HS-5 (cell line): Measurements from ENCODE around the gene AFG1L.
A peak's percentile ranks its signal among the peaks of the same experiment; 100 is the strongest.
"Not testable (repeated sequence)": the region's sequence is repeated elsewhere in the genome, so short reads cannot be mapped to it uniquely, and the experiment has no call there.

Source experiments
- DNase-seq: peaks from one replicate; pipeline ENCODE4 v3.0.0-alpha.2; 2012; ENCODE audit warnings: low read depth

Gene AFG1L

GRCh38 chr6:108557494-108558371 is 262.9 kb downstream of the AFG1L start:
- DNase-seq = no peak

GRCh38 chr6:108558372-108559096 is 263.7 kb downstream of the AFG1L start:
- peak; percentile 86 for DNase-seq

DNA sequence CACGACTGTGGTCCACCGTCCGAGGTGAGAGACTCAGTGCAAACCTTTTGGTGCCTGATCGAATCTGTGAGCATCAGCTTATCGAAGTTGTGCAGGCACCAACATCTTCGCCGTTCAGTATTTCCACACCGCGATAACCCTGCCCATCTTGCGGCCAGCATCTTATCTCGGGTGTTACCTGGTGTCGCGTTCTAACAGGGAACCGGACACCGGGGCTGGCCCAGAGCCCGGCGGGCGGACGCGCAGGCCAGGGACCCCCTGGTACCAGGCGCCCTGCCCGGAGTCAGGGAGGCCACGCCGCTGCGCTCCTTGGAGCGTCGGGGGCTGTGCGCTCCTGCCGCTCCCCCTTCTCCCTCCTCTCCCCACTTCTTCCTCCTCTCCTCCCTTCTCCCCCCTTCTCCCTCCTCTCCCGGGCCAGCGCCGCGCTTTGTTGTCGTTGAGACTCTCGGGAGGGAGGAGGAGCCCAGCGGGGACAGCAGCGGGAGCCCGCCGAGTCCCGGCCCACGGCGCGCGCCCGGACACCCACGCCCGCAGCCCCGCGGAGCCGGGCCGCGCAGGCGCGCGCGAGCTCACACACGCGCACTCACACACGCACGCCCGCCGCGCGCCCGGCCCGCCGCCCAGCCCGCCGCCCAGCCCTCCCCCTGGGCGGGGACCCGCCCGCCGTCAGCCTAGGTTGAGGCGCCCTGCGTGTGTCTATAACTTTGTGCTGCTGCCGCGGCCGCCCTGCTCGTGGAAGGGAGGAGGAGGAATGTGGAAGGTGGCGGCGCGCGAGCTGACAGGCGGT is 264.4 kb downstream of the AFG1L start:
- no peak for DNase-seq

GRCh38 chr6:108559884-108560462 is 265.1 kb downstream of the AFG1L start:
- no peak for DNase-seq

DNA sequence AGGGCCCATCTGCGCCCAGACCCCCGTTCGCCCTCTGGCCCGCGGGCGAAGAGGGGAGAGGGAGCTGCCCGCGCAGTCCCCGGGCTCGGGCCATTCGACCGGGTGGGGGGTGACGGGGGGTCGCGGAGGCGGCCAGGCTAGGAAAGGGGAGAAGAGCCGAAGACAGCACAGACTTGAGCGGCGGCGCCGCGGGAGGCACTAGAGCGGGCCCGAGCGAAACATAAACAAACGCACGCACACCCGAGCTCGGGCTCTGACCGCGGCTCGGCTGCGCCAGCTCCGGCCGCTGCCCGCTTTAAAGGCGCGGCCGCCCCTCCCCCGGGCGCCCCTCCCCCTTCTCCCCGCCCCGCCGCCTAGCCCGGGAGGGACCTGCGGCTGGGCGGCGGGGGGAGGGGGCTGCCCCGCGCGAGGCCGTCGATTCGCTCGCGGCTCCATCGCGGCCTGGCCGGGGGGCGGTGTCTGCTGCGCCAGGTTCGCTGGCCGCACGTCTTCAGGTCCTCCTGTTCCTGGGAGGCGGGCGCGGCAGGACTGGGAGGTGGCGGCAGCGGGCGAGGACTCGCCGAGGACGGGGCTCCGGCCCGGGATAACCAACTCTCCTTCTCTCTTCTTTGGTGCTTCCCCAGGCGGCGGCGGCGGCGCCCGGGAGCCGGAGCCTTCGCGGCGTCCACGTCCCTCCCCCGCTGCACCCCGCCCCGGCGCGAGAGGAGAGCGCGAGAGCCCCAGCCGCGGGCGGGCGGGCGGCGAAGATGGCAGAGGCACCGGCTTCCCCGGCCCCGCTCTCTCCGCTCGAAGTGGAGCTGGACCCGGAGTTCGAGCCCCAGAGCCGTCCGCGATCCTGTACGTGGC is 265.8 kb downstream of the AFG1L start, which contains the start of gene FOXO3:
Gene FOXO3 (plus strand): TSS at position 455 of the 846 bp plus-strand sequence. CDS start 292 bp downstream, at position 747.
- DNase-seq = no peak

DNA sequence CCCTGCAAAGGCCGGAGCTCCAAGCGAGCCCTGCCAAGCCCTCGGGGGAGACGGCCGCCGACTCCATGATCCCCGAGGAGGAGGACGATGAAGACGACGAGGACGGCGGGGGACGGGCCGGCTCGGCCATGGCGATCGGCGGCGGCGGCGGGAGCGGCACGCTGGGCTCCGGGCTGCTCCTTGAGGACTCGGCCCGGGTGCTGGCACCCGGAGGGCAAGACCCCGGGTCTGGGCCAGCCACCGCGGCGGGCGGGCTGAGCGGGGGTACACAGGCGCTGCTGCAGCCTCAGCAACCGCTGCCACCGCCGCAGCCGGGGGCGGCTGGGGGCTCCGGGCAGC is 266.4 kb downstream of the AFG1L start:
- DNase-seq = not testable (repeated sequence)

GRCh38 chr6:108561742-108562502 is 267.1 kb downstream of the AFG1L start:
- DNase-seq = no peak

- peak; percentile 89 for DNase-seq
These were observed 267.7 kb downstream of the AFG1L start for GRCh38 chr6:108562503-108562993.

DNA sequence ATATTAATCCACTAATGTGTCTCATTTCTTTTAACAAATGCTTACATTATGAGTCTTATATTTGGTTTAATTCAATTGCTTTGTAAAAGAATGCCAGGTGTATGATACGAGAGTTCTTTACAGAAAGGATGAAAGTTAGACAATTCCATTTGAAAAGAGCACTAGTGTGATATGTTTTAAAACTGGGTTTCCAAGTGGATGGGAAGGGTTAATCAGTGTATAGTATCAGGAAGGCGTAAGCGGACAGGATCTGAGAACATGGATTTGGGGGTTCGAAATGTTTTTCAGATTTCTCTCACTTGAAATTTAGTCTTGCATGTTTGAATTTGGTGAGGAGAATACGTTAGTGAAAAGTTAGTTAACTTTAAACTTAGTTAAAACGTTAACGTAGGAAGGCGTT is 268.4 kb downstream of the AFG1L start:
- no peak for DNase-seq

DNA sequence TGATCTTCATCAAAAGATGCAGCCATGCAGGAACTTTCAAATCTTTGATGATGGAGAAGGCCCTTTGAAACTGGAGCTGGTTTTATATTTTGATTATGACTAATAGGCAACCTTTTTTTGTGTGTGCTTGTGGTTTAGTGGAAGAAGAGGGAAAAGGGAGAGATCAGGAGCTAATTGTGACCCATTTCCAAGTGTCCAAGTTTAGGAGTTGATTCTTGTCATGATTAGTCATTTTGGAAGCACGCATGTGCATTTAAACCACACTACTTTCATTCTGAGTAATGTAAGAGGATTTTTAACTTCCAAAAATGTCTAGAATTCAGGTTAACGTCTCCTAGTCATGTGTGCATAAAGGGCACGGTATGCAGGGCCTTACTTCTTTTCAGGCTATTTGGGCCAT is 269.3 kb downstream of the AFG1L start:
- DNase-seq = peak; percentile 98

DNA sequence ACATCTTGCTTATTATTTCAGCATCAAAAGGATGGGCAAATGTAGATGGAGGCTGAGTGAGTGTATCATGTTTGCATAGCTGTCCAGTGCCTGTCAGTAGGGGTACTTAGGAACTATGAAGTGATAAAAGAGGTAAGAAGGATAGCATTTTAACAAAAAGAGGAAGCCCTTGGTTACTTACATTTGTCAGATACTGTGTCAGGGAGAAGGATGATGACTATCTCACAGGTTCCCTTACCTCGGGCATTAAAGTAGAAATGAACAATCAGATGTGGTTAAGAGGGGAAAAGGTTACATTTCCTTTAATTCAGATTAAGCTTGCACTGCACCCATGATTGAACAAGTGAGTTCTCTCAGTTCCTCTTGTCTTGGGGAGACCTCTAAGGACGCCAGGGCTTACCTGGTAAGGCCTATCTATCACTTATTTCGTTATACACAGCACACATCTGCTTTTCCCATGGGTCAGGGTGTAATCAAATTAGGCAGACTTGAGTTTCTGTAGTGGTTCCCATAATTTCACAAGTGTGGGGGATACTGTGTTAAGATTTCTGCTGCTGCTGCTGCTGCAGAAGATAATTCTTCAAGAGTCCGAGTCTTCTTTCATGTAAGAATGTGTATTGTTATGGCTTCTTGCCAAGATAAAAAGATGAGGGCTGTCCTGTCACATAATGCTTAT is 270.4 kb downstream of the AFG1L start:
- DNase-seq = no peak

DNA sequence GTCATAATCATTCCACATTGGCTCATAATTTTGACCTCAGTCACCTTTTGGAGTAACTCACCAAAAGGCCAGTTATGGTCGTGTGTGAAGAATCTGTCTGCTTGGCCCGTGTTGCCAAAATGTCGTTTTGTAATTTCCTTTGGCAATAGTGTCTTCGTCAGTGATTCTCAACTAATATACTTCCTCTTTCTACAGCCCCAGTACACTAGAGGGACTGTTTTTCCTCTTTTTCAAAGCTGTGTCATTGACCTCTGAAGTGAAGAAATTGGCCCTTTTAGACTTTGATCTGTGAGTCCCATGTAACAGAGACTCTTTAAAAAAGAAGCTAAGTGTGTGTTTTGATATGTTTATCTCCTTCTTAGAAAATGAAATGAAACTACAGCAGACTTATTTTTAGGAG is 271.0 kb downstream of the AFG1L start:
- DNase-seq = no peak

DNA sequence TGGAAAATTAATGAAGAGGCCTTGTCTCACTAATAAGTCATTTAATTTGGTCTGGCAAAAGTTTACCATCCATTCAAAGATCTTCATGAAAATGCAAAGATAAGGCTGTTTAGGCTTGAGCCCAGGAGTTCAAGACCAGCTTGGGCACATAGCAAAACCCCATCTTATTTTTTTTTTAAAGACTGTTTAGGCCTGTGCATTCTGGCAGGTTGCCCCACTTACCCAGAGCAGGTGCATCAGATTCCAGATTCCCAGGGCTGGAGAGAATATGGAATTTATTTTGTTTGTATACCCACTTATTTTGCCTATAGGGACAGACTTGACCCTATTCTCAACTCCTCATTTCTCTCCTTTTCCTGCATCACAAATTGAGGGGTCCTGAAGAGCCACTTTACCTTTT is 271.6 kb downstream of the AFG1L start:
- DNase-seq = no peak

DNA sequence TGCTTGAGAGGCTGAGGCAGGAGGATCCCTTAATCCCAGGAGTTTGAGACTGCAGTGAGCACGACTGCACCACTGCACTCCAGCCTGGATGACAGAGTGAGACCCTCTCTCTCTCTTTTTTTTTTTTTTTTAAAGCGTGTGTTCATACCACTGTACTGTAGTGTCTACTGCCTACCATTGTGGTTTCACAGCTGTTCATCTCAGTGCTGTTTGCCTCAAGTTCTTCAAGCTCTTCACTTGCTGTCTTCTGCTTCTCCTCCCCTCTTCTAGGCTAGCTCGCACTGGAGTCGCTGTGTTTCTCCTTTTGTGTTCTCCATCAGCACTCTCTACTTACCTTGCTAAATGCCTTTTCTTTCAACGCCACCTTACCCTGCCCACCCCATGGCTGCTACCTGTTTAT is 273.2 kb downstream of the AFG1L start:
- no peak for DNase-seq

- no peak for DNase-seq
These were observed 273.9 kb downstream of the AFG1L start for GRCh38 chr6:108568551-108569305.

DNA sequence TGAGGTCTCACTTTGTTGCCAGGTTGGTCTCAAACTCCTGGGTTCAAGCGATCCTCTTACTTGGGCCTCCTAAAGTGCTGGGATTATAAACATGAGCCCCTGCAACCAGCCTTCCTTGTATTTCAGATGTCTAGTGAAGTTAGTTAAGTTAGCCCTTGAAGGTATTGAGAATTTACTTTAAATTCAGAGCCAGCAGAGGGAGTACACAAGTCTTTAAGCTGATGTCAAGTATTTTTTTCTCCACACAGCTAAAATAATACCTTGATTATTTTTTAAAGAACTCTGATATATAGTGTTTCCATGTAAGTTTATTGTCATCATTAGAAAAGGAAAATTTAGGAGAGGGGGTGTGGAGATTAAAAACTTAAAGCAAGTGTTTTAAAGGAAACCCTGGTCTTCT is 275.7 kb downstream of the AFG1L start:
- DNase-seq = no peak

DNA sequence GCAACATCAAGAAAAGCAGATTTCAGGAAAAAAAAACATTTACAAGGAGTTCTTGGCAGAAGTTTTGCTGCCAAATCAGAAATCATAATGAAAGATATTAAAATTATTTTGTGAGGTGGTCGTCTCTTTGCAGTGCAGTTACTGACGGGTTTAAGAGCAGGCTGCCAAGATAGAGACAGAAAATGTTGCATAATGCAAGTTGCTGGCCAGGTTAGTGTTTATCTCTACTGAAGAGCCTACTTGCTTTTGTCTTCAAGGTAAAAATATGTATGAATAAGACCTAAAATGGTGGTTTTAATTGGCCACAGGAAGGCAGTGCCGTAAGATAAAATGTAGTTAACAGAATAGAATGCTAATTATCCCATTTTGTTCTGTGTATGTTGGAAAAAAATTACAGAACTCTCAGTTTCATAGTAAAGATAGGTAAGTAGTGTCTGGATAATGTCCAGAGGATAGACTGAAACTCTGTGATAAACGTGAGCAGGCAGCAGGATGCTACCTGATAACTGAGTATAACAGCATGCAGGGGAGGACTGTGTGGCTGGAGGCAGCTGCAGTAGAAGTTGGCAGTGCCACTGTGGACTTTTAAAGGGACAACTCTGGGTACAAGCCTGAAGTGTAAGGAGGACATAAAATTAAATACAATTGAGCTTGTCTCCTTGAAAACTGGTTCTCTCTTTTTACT is 279.7 kb downstream of the AFG1L start:
- no peak for DNase-seq
